ENCODE results near the gene TECPR2.
A peak's percentile ranks its signal among the peaks of the same experiment; 100 is the strongest.
"Not testable (repeated sequence)": the region's sequence is repeated elsewhere in the genome, so short reads cannot be mapped to it uniquely, and the experiment has no call there.

The TECPR2 gene

GRCh38 chr14:102333795-102334705 is 28.7 kb upstream of the TECPR2 start:
- no peak for DNase-seq (ENCODE audit: low read depth in 3 of 3)

DNA sequence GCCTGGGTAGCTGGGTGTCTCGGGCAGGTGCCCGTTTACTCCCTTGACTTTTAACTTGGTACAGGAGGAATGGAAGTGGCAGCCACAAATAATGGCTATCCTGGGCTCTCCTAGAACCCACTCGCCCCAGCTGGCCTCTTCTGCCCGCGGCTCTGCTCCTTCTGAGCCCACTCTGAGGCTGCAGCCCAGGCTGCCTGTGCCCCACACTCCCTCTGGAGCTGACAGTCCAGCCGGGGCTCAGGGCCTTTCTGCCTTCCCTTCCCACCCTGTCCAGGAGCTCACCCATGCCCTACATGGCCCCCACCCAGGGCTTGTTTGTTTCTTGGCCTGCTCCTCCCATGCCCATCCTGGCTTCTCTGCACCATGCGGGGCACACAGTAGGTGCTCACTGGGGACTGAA is 27.6 kb upstream of the TECPR2 start:
- DNase-seq (ENCODE audit: low read depth in 3 of 3), result no peak

DNA sequence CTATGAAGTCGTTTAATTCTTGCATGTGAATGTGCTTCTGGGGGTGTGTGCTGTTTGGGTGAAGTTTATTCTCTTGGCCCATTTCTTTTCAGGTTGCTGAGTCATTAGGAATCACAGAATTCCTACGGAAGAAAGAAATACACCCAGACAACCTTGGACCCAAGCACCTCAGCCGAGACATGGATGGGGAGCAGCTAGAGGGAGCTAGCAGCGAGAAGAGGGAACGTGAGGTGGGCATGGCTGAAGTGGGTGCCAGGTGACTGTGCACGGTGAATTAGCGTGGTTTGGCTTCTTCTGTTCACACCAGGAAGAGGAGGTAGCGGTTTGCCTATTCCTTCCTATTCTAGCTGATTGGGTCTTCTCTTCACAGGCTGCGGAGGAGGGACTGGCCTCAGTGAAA is 24.0 kb upstream of the TECPR2 start:
- DNase-seq (ENCODE audit: low read depth in 3 of 3), result no peak

DNA sequence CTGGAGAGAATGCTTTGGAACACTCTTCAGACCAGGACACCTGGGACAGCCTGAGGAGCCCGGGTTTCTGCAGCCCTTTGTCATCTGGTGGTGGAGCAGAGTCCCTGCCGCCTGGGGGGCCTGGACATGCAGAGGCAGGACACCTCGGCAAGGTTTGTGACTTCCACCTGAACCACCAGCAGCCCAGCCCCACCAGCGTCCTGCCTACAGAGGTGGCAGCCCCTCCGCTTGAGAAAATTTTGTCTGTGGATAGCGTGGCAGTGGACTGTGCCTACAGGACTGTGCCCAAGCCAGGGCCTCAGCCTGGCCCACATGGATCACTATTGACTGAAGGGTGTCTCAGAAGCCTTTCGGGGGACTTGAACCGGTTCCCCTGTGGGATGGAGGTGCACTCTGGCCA is 21.2 kb upstream of the TECPR2 start:
- no peak for DNase-seq (ENCODE audit: low read depth in 3 of 3)

DNA sequence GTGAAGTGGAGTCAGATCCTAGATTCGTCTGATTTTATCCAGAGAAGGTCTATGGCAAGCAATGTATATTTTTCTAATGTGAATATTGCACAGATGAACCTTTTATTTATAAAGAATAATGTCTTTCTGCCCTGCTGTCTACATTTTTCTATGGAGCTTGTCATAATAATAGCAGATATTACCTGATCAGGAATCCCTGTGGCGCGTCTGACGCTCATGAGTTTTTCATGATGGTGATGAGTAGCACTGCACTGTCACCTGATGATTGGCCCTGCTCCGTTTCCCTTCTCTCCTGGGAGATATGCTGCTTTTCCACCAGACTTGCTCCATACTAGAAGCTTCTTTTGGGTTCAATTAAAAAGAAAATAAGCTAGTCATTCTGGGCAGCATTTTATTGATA is 20.5 kb upstream of the TECPR2 start:
- no peak for DNase-seq (ENCODE audit: low read depth in 3 of 3)

GRCh38 chr14:102344084-102344483 is 18.7 kb upstream of the TECPR2 start:
- no peak for DNase-seq (ENCODE audit: low read depth in 3 of 3)

- DNase-seq (ENCODE audit: low read depth in 3 of 3), result no peak
These were observed 18.3 kb upstream of the TECPR2 start for GRCh38 chr14:102344485-102344884.

- no peak for DNase-seq (ENCODE audit: low read depth in 3 of 3)
These were observed 17.5 kb upstream of the TECPR2 start for GRCh38 chr14:102345232-102345631.

DNA sequence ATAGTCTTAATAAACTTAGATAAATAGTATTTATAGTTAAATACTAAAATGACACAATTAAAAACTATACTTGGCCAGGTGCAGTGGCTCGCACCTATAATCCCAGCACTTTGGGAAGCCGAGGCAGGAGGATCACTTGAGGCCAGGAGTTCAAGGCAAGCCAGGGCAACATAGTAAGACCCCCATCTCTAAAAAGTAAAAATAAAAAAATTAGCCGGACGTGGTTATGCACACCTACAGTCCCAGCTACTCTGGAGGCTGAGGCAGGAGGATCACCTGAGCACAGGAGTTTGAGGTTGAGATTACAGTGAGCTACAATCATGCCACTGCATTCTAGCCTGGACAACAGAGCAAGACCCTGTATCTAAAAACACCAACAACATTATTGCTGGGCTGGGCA is 16.1 kb upstream of the TECPR2 start:
- no peak for DNase-seq (ENCODE audit: low read depth in 3 of 3)

DNA sequence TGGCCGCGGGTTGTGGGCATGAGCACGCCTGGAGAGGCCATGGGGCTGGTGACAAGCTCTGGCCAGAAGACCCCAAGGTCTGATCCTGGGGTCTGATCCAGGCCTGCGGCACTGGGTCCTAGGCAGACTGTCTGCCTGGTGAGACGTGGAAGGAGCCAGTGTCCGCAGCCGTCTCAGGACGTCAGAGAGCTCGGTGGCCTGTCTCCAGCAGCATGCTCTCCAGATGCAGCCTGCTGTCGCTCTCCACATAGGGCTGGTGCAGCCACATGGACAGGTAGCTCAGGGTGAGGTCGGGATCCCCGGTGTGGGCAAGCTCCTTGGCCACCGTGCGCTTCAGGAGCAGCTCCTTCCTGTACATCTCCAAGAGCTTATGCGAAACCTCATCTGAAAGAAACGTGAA is 14.4 kb upstream of the TECPR2 start:
- no peak for DNase-seq (ENCODE audit: low read depth in 3 of 3)

- no peak for DNase-seq (ENCODE audit: low read depth in 3 of 3)
These were observed 11.7 kb upstream of the TECPR2 start for GRCh38 chr14:102351023-102351422.

GRCh38 chr14:102351593-102351992 is 11.1 kb upstream of the TECPR2 start:
- DNase-seq (ENCODE audit: low read depth in 3 of 3), result not testable (repeated sequence)

DNA sequence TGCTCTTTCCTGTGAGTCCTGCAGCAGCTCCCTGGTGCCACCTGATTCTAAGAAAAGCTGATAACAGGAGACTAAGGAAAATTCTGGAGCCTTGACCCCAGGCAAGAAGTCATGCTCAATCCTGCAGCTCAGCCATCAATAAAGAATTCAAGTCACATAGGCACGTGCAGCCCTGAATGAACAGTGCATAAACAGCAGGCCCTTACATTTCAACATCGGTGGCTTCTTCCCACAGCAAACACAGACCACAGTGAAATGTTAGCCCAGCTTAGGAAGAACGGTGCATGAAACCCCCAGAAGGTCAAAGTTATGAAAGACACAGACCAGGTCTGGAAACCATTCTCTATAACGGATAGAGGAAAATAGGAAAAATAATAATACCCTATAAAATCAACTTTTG is 10.5 kb upstream of the TECPR2 start:
- no peak for DNase-seq (ENCODE audit: low read depth in 3 of 3)

DNA sequence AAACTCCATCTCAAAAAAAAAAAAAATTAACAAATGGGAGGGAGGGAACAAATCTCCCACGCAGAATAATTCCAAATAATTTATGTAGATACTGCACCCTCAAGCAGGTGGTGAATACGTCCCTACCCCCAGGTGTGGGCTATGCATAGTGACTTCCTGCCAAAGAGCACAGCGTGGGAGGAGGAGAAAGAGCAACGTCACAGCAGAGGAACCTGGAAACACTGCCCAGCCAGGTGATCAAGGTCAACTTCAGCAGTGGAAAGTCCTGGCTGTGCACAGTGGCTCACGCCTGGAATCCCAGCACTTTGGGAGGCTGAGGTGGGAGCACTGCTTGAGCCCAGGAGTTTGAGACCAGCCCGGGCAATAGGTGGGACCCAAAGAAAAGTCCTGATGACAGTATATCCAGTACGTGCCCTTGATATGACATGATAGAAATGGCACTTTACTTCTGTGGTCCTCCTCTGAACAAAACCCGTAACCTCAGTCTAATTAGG is 9.6 kb upstream of the TECPR2 start:
- no peak for DNase-seq (ENCODE audit: low read depth in 3 of 3)

DNA sequence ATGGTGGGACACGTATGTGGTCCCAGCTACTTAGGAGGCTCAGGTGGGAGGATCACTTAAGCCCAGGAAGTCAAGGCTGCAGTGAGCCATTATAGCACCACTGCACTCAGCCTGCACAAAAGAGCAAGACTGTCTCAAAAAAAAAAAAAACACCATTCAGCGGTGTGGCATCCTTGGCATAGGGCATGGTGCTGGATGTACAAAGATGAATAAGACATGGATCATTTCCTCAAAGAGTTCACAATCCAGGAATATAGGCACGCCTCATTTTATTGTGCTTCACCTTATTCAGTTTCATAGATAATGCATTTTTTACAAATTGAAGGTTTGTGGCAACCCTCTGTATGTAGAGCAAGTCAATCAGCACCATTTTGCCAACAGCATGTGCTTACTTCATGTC is 6.5 kb upstream of the TECPR2 start:
- DNase-seq (ENCODE audit: low read depth in 3 of 3), result no peak

DNA sequence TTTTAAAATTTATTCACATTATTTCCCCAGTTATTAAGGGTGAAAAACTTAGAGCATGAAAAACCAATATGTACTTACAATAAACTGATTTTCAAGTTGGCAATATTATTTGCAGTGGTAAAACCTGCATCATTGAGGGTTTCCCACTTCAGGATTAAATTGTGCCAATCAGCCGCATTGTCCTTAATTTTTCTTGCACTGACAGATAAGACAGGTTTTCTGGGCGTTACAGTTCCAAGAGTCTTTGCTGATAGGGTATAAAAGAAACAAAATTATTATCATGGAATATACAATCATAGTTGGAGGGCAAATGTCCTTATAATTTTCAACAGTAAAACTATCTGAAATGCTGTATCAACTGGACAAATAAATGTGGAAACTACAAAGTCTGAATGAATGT is 3.4 kb upstream of the TECPR2 start:
- DNase-seq (ENCODE audit: low read depth in 3 of 3), result no peak

GRCh38 chr14:102360388-102360787 is 2.4 kb upstream of the TECPR2 start:
- DNase-seq (ENCODE audit: low read depth in 3 of 3), result no peak

- peak; percentile 13 to 20 (median 13) for DNase-seq (ENCODE audit: low read depth in 3 of 3)
These were observed 657 bp upstream of the TECPR2 start for GRCh38 chr14:102362084-102362483.

- DNase-seq (ENCODE audit: low read depth in 3 of 3), result peak in 1 of 3 experiments; percentile 11
These were observed 622 bp downstream of the TECPR2 start for GRCh38 chr14:102363182-102363943.

DNA sequence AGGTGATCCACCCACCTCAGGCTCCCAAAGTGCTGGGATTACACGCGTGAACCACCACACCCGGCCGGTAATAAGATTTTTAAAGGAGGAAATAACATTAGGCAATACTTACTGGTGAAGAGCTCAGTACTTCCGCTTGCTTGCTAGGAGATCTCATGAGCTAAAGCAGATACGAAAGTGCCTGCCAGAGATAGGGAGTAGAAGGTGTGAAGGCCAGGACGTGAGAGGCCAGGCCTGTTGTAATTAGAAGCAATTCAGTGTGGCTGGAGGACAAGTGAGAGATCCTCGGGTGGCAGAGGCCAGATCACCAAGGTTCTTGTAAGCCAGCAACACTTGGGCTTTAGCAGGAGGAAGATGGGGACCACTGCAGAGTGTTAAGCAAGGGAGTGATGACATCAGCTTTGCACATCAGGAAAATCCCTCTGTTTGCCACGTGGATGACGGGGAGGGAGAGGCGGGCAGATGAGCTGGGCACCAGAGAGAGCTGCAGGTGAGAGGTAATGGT is 7.6 kb downstream of the TECPR2 start:
- no peak for DNase-seq (ENCODE audit: low read depth in 3 of 3)

- no peak for DNase-seq (ENCODE audit: low read depth in 3 of 3)
These were observed 8.6 kb downstream of the TECPR2 start for GRCh38 chr14:102371361-102371760.

DNA sequence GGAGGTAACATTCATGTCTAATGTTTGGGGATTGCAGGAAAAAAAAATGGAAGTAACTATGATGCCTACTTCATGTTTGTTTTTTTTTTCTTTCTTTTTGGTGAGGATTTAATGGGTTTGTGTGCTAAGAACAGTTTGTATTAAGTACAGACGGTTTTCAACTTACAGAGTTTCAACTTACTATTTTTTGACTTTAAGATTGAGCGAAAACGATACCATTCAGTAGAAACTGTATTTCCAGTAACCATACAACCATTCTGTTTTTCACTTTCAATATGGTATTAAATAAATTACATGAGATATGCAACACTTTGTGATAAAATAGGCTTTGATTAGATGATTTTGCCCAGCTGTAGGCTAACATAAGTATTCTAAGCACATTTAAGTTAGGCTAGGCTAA is 10.4 kb downstream of the TECPR2 start:
- DNase-seq (ENCODE audit: low read depth in 3 of 3), result no peak

- no peak for DNase-seq (ENCODE audit: low read depth in 3 of 3)
These were observed 11.5 kb downstream of the TECPR2 start for GRCh38 chr14:102374264-102374663.
